ENCODE data around the gene AXIN1. TPM values are rescaled to one million over a fixed set of nuclear protein-coding genes. Genes with fewer than 3 reads are reported as not detected.
A peak's percentile ranks its signal among the peaks of the same experiment; 100 is the strongest.

The AXIN1 gene
- total and polyA plus RNA-seq, 9 of the 15 experiments (the other 6 are each of a cell fraction or from before 2014, with no cell fraction given) = 0.42 to 58.0 (median 25.9) TPM

- TF ChIP-seq ARNT (IDR thresholded peaks at IDR 0.05) = no peak
- peak; percentile 42; the same call in 1 of the 2 replicates for TF ChIP-seq ZFX (CRISPR knock-in tag; IDR thresholded peaks at IDR 0.05)
- TF ChIP-seq ZNF445 (CRISPR knock-in tag; IDR thresholded peaks at IDR 0.05; ENCODE audit: low read depth) = no peak
- no peak for TF ChIP-seq WHSC1 (IDR thresholded peaks at IDR 0.05; ENCODE audit: low read length)
- TF ChIP-seq TCF3 (CRISPR knock-in tag; IDR thresholded peaks at IDR 0.05) = peak; percentile 12; the same call in 1 of the 2 replicates
- no peak for TF ChIP-seq ZNF695 (CRISPR knock-in tag; IDR thresholded peaks at IDR 0.05)
- no peak for TF ChIP-seq ZFP36 (IDR thresholded peaks at IDR 0.05; ENCODE audit: low read depth, low read length, partially characterized antibody)
- no peak for TF ChIP-seq ARID3B (CRISPR knock-in tag; IDR thresholded peaks at IDR 0.05; ENCODE audit: borderline replicate concordance)
- no peak for TF ChIP-seq ZNF395 (CRISPR knock-in tag; IDR thresholded peaks at IDR 0.05)
- 0 out of 4 replicates have a peak, but pooled peaks of 1 of the 2 experiments have one; percentile 25 for TF ChIP-seq KDM4B (IDR thresholded peaks at IDR 0.05; ENCODE audit: borderline replicate concordance in 2 of 2, low read depth in 1 of 2)
- no peak for TF ChIP-seq PKNOX1 (IDR thresholded peaks at IDR 0.05)
- TF ChIP-seq ATF6 (CRISPR knock-in tag; IDR thresholded peaks at IDR 0.05) = no peak
- TF ChIP-seq KDM2B (CRISPR knock-in tag; IDR thresholded peaks at IDR 0.05) = no peak
- no peak for TF ChIP-seq CREB5 (CRISPR knock-in tag; IDR thresholded peaks at IDR 0.05)
- no peak for TF ChIP-seq ZNF23 (CRISPR knock-in tag; IDR thresholded peaks at IDR 0.05)
- no peak for TF ChIP-seq MITF (IDR thresholded peaks at IDR 0.05)
- TF ChIP-seq E2F5 (CRISPR knock-in tag; IDR thresholded peaks at IDR 0.05) = no peak
These were observed 47.0 kb upstream of the AXIN1 start (continued) for GRCh38 chr16:399340-400019.

Data from K562 (cell line).